Measurements from ENCODE around the gene SETD4.

GRCh38 chr21:36073181-36073580, 12.9 kb upstream of the SETD4 start:
- no peak for TF ChIP-seq EZH2 (IDR thresholded peaks at IDR 0.05; ENCODE audit: low read depth, low read length, severe bottlenecking)
- TF ChIP-seq POLR2A (IDR thresholded peaks at IDR 0.05; ENCODE audit: control extremely low read depth in 1 of 2, low read depth in 2 of 2, low read length in 2 of 2), result no peak
- no peak for TF ChIP-seq USF2 (IDR thresholded peaks at IDR 0.05; ENCODE audit: low read length)
- TF ChIP-seq, protein P1, sequence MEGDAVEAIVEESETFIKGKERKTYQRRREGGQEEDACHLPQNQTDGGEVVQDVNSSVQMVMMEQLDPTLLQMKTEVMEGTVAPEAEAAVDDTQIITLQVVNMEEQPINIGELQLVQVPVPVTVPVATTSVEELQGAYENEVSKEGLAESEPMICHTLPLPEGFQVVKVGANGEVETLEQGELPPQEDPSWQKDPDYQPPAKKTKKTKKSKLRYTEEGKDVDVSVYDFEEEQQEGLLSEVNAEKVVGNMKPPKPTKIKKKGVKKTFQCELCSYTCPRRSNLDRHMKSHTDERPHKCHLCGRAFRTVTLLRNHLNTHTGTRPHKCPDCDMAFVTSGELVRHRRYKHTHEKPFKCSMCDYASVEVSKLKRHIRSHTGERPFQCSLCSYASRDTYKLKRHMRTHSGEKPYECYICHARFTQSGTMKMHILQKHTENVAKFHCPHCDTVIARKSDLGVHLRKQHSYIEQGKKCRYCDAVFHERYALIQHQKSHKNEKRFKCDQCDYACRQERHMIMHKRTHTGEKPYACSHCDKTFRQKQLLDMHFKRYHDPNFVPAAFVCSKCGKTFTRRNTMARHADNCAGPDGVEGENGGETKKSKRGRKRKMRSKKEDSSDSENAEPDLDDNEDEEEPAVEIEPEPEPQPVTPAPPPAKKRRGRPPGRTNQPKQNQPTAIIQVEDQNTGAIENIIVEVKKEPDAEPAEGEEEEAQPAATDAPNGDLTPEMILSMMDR (IDR thresholded peaks at IDR 0.05; ENCODE audit: control extremely low read depth in 1 of 3, insufficient read depth in 1 of 3, low read depth in 1 of 3, low read length in 3 of 3), result no peak
- TF ChIP-seq HDAC2 (IDR thresholded peaks at IDR 0.05; ENCODE audit: borderline replicate concordance in 1 of 2, low read depth in 2 of 2, low read length in 2 of 2), result no peak
- no peak for TF ChIP-seq SP1 (IDR thresholded peaks at IDR 0.05; ENCODE audit: low read depth, low read length)
- no peak for TF ChIP-seq TBP (IDR thresholded peaks at IDR 0.05; ENCODE audit: low read depth, low read length)
- no peak for TF ChIP-seq CBX5 (IDR thresholded peaks at IDR 0.05; ENCODE audit: low read depth, low read length)
- no peak for TF ChIP-seq CHD1 (IDR thresholded peaks at IDR 0.05; ENCODE audit: low read depth, low read length)
- no peak for TF ChIP-seq SIN3A (conservative IDR thresholded peaks at IDR 0.05 in 1 of 2, IDR thresholded peaks at IDR 0.05 in 1 of 2; ENCODE audit: low read depth in 1 of 2, low read length in 2 of 2)
- TF ChIP-seq TEAD4 (IDR thresholded peaks at IDR 0.05; ENCODE audit: low read depth, low read length), result no peak
- TF ChIP-seq RBBP5 (IDR thresholded peaks at IDR 0.05; ENCODE audit: borderline replicate concordance, low read depth, low read length), result no peak
